Stomach (tissue), 19 donors: ENCODE data around the gene PTGIR. TPM values are rescaled to one million over a fixed set of nuclear protein-coding genes. Genes with fewer than 3 reads are reported as not detected.

Source experiments
- DNase-seq, 2 donors: peaks; one replicate each; pipeline versions ENCODE4 v3.0.0 to v3.0.0-alpha.2; 2013 to 2019
- H3K27ac ChIP-seq, 5 donors: fragments of 200-600 bp in 4 of 5; sonication (generic) in 4 of 5; one replicate each; pipeline ENCODE4 v1.5.1; 2013 to 2019; ENCODE audit warnings: mild to moderate bottlenecking in 1 of 5, moderate library complexity in 1 of 5
- H3K27me3 ChIP-seq, 3 donors: fragments of 200-600 bp; sonication (generic); one replicate each; pipeline ENCODE4 v1.5.1; 2017 to 2019; ENCODE audit warnings: mixed run types in 1 of 3
- H3K36me3 ChIP-seq, 4 donors: fragments of 200-600 bp; sonication (generic); 1 replicate in 3 of 4; 2 replicates in 1 of 4; pipeline ENCODE4 v1.5.1; 2016 to 2019
- H3K4me1 ChIP-seq, 4 donors: fragments of 200-600 bp; sonication (generic); one replicate each; pipeline ENCODE4 v1.5.1; 2016 to 2019
- H3K4me3 ChIP-seq, 4 donors: fragments of 200-600 bp; sonication (generic) in 3 of 4; one replicate each; pipeline ENCODE4 v1.5.1; 2016 to 2019; ENCODE audit warnings: mild to moderate bottlenecking in 1 of 4
- H3K9me3 ChIP-seq, 4 donors: fragments of 200-600 bp; sonication (generic); one replicate each; pipeline ENCODE4 v1.5.1; 2016 to 2019
- CTCF ChIP-seq, 7 experiments: fragments of 450-650 bp in 4 of 7; fragments of 200-600 bp in 3 of 7; sonication (generic) in 3 of 7; IDR thresholded peaks; one replicate each; pipeline ENCODE4 v1.5.1; 2016 to 2019; ENCODE audit warnings: antibody characterized with exemption in 7 of 7, control low read depth in 2 of 7, mild to moderate bottlenecking in 1 of 7
- EP300 ChIP-seq: sonication (generic); formaldehyde crosslinking; IDR thresholded peaks from one replicate; pipeline ENCODE4 v1.6.1; 2017; ENCODE audit warnings: antibody characterized with exemption
- POLR2A ChIP-seq, 4 donors: fragments of 450-650 bp; IDR thresholded peaks; one replicate each; pipeline ENCODE4 v1.6.1; 2016; ENCODE audit warnings: antibody characterized with exemption in 4 of 4, control low read depth in 2 of 4, mild to moderate bottlenecking in 1 of 4, moderate library complexity in 1 of 4
- POLR2AphosphoS5 ChIP-seq, 3 donors: sonication (generic); formaldehyde crosslinking; IDR thresholded peaks; one replicate each; pipeline ENCODE4 v1.6.1; 2016; ENCODE audit warnings: antibody characterized with exemption in 3 of 3
- WGBS, 5 donors: extraction: QIAGEN DNeasy Blood & Tissue Kit in 3 of 5; methylation state at CpG; one replicate each; pipeline versions ENCODE4 v1.1.5 to v1.1.7; 2013 to 2018; 5-methylcytosine and 5-hydroxymethylcytosine counted together
- intact Hi-C: fragments of 100-400 bp; cut with DNase I; formaldehyde crosslinking; loops from one replicate; pipeline ENCODE4 v1.15.1; 2023; ENCODE audit warnings: low total_unique reads
- long read RNA-seq, 10 donors: transcript quantifications; one replicate each; lab custom pipeline, GENCODE V29; 2026
- polyA plus RNA-seq, 3 donors: library from polyadenylated mRNA; stranded (reverse); fragments of 200-250 nt; gene quantifications; one replicate each; pipeline ENCODE4 v1.2.3, GENCODE V29; 2013
- total RNA-seq, 5 donors: library from RNA; depleted of rRNA; stranded (reverse); fragments of >200 nt; gene quantifications; one replicate each; pipeline versions ENCODE4 v1.1.0 to v1.2.3, GENCODE V29; 2014 to 2016
- donor health status: healthy with polysubstance abuse.
- donor health status: Bipolar disorder and iron deficiency.
- donor health status: healthy.

Gene PTGIR
- total RNA-seq (1 to 10 TPM in 3 of 5 donors, not detected in 2; 1.8 to 6.7 (median 5.8) TPM), polyA plus RNA-seq (1 to 10 TPM; 1.6 to 1.7 (median 1.6) TPM)
- long read RNA-seq, donor 1, partial matches to known transcripts: 0 of 1 reads
- long read RNA-seq, donor 1, other reads (novel, unspliced or antisense): 0 of 1 reads
- long read RNA-seq, donor 2, partial matches to known transcripts: 0 of 5 reads
- long read RNA-seq, donor 2, other reads (novel, unspliced or antisense): 0 of 5 reads
- long read RNA-seq, donor 3, partial matches to known transcripts: 0 of 1 reads
- long read RNA-seq, donor 3, other reads (novel, unspliced or antisense): 0 of 1 reads
- long read RNA-seq, donor 4, partial matches to known transcripts: 0 of 1 reads
- long read RNA-seq, donor 4, other reads (novel, unspliced or antisense): 0 of 1 reads
- long read RNA-seq, donor 5, partial matches to known transcripts: 0 of 3 reads
- long read RNA-seq, donor 5, other reads (novel, unspliced or antisense): 0 of 3 reads
- long read RNA-seq, donor 6, transcript PTGIR-203 (1 exons, 2,026 nt): major isoform, 8 of 14 reads
- long read RNA-seq, donor 6, transcript PTGIR-201 (3 exons, 2,107 nt): minor isoform, 6 of 14 reads
- long read RNA-seq, donor 6, partial matches to known transcripts: 0 of 14 reads
- long read RNA-seq, donor 6, other reads (novel, unspliced or antisense): 0 of 14 reads
- long read RNA-seq, donor 7, partial matches to known transcripts: 0 of 2 reads
- long read RNA-seq, donor 7, other reads (novel, unspliced or antisense): 0 of 2 reads
- long read RNA-seq, donor 8, partial matches to known transcripts: 0 of 1 reads
- long read RNA-seq, donor 8, other reads (novel, unspliced or antisense): 0 of 1 reads
- long read RNA-seq, donor 9, partial matches to known transcripts: 0 of 2 reads
- long read RNA-seq, donor 9, other reads (novel, unspliced or antisense): 0 of 2 reads
- long read RNA-seq, donor 10, partial matches to known transcripts: 0 of 1 reads
- long read RNA-seq, donor 10, other reads (novel, unspliced or antisense): 0 of 1 reads

GRCh38 chr19:46624958-46625661 is at the start of gene PTGIR:
TSS of gene PTGIR (minus strand) at chr19:46625089. CDS start at chr19:46624225, 864 bp downstream.
- Histone ChIP-seq H3K27ac (peak within 1 kb of the TSS; percentile 49 to 87 (median 86)), H3K27me3 (no peaks in the 10 kb centered on the region), H3K9me3 (no peaks in the 10 kb centered on the region), H3K36me3 (no peaks in the 10 kb centered on the region), H3K4me3 (peak within 1 kb of the TSS; percentile 29 to 40 (median 33)), H3K4me1 (peaks cover 38 to 69% (median 51%) of the 10 kb centered on the region in 4 donors)
- WGBS, 5 donors: 19 to 32% (median 28%) methylated on average over 13 of the region's 13 CpGs
- peak in 1 of 2 donors; percentile 90 for DNase-seq
- TF ChIP-seq EP300: no peak
- TF ChIP-seq CTCF (IDR thresholded peaks at IDR 0.05): no peak
- TF ChIP-seq POLR2AphosphoS5 (IDR thresholded peaks at IDR 0.05): peak in 2 of 3 donors; percentile 33 to 49
- intact Hi-C loops: no loop called here

GRCh38 chr19:46670813-46671212 is 45.9 kb upstream of the PTGIR start:
- no peak for DNase-seq
- Histone ChIP-seq H3K27me3 (no peaks in the 10 kb centered on the region), H3K9me3 (no peaks in the 10 kb centered on the region), H3K36me3 (peaks cover 21 to 37% (median 37%) of the 10 kb centered on the region in 4 donors), H3K4me1 (no peaks in the 10 kb centered on the region), H3K4me3 (no peak overlapping the region), H3K27ac (no peak overlapping the region)
- intact Hi-C loops: no loop called here
- TF ChIP-seq EP300: no peak
- TF ChIP-seq CTCF (IDR thresholded peaks at IDR 0.05): no peak
- no peak for TF ChIP-seq POLR2AphosphoS5 (IDR thresholded peaks at IDR 0.05)
- no peak for TF ChIP-seq POLR2A (IDR thresholded peaks at IDR 0.05)

- Histone ChIP-seq H3K36me3 (peaks cover 1 to 15% (median 15%) of the 10 kb centered on the region in 4 donors), H3K9me3 (no peaks in the 10 kb centered on the region), H3K4me1 (no peaks in the 10 kb centered on the region), H3K27me3 (no peaks in the 10 kb centered on the region), H3K27ac (no peak overlapping the region), H3K4me3 (no peak overlapping the region)
- WGBS, 5 donors: 81 to 91% (median 86%) methylated on average over 3 of the region's 3 CpGs
- no peak for DNase-seq
- no peak for TF ChIP-seq POLR2AphosphoS5 (IDR thresholded peaks at IDR 0.05)
- no peak for TF ChIP-seq POLR2A (IDR thresholded peaks at IDR 0.05)
- TF ChIP-seq CTCF (IDR thresholded peaks at IDR 0.05): no peak
- TF ChIP-seq EP300: no peak
- intact Hi-C loops: no loop called here
Observed at GRCh38 chr19:46668662-46669061, 43.8 kb upstream of the PTGIR start.

GRCh38 chr19:46665072-46665471 is 40.2 kb upstream of the PTGIR start:
- 75 to 91% (median 85%) methylated on average over 8 of the region's 8 CpGs for WGBS, 5 donors
- intact Hi-C loops: no loop called here
- Histone ChIP-seq H3K36me3 (no peaks in the 10 kb centered on the region), H3K27ac (no peak overlapping the region), H3K27me3 (peaks cover 0 to 7% (median 7%) of the 10 kb centered on the region in 3 donors), H3K4me3 (no peak overlapping the region), H3K4me1 (peaks cover 12 to 18% (median 17%) of the 10 kb centered on the region in 4 donors), H3K9me3 (no peaks in the 10 kb centered on the region)
- no peak for DNase-seq
- TF ChIP-seq POLR2A (IDR thresholded peaks at IDR 0.05) (no peak), EP300 (no peak), POLR2AphosphoS5 (IDR thresholded peaks at IDR 0.05) (no peak), CTCF (IDR thresholded peaks at IDR 0.05) (no peak)
